Stimulated activated CD4-positive, alpha-beta T cell treated with anti-CD3 and anti-CD28 coated beads, TNF-alpha, amount 100 ng/mL, for 24 hours (primary cell): ENCODE measurements around the gene IGFLR1.

Experiments
- DNase-seq, 3 experiments: peaks; one replicate each; pipeline ENCODE4 v3.0.0-alpha.2; 2020; ENCODE audit warnings: low read depth in 3 of 3

IGFLR1 gene

DNA sequence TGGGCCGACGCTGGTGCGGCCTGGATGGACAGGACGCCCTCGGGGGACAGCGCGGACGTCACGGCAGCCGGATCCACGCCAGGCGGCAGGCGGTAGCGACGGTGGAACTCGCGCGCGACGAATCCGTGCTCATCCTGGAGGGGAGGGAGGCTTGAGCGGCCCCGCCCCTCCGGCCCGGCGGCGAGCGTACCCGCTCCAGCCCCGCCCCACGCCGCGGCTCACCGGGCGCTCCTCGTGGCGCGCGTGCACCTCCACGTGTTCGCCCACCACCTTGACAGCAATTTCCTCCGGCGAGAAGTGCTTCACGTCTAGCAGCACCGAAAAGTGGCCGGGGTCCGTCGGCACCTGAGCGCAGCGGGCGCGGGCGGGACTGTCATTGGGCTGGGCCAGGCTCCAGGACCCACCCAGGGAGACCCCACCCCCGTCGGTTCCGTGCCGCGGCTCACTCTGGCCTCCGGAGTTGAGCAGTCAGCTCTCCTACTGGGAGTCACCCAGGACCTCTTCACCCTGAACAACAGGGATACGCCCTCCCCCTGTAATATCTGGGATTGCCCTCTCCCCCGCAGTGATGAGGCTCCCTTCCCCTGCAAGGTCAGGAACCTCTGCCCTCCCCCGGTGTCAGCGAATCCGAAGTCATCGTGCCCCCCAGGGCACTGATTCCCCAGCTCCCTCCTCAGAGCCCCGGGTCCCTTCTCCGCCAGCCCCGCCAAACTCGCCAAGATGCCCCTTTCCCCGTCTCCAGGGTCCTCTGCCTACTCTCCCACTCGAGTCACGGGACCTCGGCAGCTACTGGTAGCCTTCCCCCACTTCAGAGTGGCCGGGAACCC is 13.5 kb upstream of the IGFLR1 start:
- DNase-seq, result peak in 1 of 3 experiments; percentile 38

DNA sequence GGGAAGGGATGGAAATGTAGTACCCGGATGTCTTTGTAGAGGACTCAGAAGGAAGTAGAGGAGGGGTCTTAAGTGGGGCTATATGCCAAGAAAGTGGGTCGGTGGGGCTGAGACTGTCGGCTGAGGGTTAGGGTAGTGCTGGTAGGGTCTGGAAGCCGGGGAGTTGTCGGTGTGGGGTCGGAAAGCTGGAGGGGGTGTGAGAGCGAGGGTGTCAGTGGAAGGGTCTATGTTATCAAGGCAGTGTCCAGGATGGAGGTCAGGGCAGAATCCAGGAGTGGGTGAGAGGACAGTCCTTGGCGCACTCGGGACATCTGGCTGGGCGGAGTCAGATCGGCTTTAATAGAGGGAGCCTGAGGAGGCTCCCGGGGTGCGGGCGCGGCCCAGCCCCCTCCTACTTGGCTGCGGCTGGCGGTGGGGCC is 12.9 kb upstream of the IGFLR1 start:
- no peak for DNase-seq

- no peak for DNase-seq
These were observed 12.3 kb upstream of the IGFLR1 start for GRCh38 chr19:35754370-35755130.

DNA sequence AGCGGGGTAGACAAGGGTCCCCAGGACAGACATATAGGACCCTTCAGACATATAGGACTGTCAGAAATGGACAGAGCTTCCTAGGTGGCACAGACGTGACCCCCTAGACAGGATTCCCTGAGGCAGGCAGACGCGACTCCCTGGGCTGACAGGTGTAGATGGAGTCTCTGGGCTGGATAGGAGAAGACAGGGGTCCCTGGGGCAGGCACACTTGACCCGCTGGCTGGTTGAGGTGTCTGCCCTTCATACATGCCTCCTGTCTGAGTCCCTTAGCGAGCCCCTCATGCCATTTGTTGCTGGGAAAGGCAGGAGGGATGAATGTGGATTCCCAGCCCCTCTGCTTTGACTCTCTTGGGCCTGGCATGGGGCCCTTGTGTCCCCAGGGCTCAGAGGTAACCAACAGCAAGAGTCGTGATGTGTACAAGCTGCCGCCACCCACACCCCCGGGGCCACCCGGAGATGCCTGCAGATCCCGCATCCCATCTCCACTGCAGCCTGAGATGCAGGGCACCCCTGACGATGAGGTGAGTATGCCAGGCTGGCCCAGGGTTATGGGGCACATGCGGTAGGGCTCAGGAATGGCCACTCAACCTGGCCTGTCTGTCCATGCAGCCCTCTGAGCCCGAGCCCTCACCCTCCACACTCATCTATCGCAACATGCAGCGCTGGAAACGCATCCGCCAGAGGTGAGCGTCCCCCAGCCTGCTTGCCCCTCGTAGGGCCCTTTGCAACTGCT is 11.6 kb upstream of the IGFLR1 start:
- DNase-seq, result no peak

- DNase-seq, result no peak
These were observed 10.6 kb upstream of the IGFLR1 start for GRCh38 chr19:35752746-35753350.

GRCh38 chr19:35751839-35752745 is 9.8 kb upstream of the IGFLR1 start:
- no peak for DNase-seq

DNA sequence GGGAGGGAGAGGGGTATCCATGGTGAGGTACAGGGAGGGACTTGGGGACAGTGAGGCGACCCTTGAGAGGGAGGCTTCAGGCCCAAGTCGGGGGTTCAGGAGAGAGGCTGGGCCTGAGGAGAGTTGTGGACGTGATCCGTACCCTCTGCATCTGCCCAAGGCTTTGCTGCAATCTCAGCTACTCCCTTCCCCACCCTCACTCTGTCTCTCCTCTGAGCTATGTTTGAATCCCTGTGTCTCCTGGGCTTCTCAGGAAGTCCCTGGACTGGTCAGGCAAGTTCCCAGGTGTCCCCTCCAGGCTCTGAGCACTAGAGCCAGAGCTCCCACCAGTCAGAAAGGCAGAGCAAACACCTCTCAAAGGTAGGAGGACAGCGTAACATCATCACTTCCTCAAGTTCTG is 7.9 kb upstream of the IGFLR1 start:
- DNase-seq, result no peak

DNA sequence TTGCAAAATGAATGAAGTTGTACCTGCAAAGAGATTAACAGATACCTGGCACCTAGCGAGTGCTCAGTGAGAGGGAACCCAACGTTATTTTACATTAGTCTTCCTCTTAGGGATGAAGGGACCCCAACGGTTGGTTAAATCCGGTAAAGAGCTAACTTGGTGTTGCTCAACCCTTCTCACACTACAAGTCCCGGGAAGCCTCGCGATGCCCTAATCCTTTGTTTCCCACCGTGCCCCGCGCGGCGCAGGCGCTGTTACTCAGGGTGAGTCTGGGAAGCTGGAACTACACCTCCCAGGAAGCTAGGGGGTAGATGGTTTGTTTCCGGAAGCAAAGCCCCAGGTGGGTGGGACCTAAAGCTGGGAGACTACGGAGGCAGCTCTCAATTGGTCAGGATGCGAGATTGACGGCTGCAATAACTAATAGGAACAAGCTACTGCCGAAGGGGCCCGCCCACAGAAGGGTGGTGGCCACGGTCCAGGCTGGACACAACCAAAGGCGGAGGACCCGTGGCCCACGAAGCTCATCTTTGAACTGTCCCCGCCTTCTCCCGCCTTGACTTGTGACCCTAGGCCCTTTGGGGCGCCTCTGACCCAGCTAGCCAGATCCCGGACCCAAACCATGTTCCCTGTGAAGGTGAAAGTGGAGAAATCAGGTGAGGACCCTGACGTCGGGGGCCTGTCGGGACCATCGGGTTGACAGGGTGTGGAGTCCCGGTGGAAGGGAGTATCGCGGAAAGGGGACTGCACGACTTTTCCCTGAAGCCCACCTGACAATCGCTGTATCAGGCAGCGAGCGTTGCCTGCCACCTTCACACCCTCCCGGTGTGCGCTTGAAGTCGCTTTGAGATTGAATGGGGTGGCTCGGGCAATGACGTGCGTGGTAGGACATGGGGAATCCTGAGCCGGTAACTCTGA is 6.1 kb upstream of the IGFLR1 start, which contains the start of gene LIN37:
LIN37 (plus strand) TSS at position 471 of the 915 bp plus-strand sequence; CDS start at position 620, 149 bp downstream.
- DNase-seq, result peak; percentile 95 to 98 (median 97)

GRCh38 chr19:35746531-35746930 is 4.3 kb upstream of the IGFLR1 start:
- no peak for DNase-seq

DNA sequence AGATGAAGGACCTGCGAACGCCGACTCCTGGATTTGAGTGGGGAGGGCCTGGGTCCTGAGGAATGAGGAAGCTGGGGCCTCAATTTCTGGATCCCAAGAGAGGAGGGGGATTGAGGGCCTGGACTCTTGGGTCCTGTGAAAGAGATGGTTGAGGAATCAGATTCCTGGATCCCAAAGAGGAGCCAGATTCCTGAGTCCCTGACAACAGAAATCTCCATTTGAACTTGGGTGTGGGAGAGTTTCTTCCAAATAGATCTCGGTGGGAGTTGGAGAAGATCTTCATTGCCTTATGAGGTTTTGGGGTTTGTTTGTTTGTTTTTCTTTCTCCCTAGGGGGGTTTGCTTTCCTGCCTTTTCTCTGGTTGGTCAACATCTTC is 3.8 kb upstream of the IGFLR1 start:
- no peak for DNase-seq

DNA sequence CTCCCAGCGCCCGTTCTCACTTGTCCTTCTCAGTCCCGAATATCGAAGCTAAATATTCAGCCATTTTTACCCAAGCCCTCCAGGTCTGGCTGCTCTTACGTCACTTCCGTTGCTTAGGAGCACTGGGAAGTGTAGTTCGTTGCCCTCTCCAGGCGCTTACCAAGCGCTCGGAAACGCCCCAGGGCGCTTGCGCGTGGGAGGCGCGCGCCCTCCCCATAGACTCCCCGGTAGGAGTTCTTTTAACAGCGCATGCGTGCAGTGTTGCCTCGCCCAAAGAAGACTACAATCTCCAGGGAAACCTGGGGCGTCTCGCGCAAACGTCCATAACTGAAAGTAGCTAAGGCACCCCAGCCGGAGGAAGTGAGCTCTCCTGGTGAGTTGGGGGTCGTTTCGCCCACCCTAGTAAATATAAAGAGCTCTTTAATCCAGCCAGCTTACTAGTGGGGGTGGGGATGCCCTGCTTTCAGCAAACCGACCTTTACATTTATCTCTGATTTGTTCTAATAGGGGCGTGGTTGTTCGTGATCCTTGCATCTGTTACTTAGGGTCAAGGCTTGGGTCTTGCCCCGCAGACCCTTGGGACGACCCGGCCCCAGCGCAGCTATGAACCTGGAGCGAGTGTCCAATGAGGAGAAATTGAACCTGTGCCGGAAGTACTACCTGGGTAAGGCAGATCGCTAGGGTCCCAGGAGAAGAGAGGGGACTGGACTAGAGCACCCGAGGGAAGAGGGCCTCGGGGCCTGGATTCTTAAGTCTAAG is 3.3 kb upstream of the IGFLR1 start, which contains the start of the genes PSENEN and U2AF1L4:
PSENEN (plus strand) TSS at position 324 of the 759 bp plus-strand sequence; CDS start at position 604, 280 bp downstream.
U2AF1L4 (minus strand) TSS at position 91 of the 759 bp plus-strand sequence; CDS start at position 64, 27 bp downstream.
- DNase-seq, result peak; percentile 92 to 93 (median 93)

- peak; percentile 90 to 92 (median 90) for DNase-seq
These were observed 2.4 kb upstream of the IGFLR1 start for GRCh38 chr19:35744430-35745327.

GRCh38 chr19:35743640-35744429 is 1.6 kb upstream of the IGFLR1 start:
- DNase-seq, result no peak

GRCh38 chr19:35741203-35741515 is 1.1 kb downstream of the IGFLR1 start:
- no peak for DNase-seq

DNA sequence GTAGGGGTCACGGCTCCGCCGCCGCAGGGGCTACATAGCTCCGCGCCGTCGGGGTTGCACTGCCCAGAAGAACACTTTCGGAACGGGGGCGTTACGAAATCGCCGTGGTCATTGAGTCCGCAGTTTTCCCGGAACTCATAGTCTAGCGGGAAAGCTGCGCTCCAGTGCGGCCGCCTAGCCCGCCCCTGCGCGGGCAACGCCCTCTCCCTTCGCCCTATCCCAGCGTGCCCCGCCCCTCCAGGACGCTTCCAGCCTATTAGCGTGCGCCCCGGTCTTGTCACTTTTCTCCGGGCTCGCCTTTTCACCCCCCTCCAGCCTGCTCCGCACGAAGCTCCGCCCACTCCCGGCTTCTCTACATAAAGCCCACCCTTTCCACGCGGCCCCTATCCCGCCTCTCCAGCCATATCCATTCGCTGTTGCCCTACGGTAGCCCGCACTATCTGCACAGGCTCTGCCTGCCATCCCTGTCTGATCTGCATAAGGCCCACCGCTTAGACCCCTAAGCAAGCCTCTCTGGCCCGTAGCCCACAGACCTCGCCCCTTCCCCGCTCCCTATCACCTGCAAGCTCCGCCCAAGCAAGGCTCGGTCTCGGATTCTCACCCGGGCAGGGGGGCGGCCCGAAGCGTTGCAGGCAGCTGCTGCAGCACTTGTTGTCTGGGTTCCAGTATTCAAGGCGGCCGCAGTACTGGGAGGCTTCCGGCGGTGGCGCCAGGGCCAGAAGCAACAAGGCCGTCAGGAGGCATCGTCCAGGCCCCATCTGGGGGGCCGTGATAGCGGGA is 1.6 kb downstream of the IGFLR1 start:
- DNase-seq, result peak; percentile 92 to 97 (median 93)

DNA sequence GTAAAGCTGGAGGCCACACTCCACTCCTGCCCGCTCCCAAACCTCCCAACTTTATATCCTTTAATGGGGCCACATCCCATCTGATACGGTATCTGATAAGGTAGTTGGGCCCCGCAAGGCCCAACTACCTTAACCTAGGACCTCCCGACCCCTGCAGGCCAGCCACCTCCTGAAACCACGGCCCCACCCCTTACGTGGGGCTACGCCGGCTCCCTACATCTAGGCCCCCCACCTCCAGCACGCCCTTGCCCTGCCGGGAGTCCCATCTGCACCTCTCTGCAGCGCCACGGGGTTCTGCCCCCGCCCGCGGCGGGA is 2.2 kb downstream of the IGFLR1 start:
- DNase-seq, result no peak
